Measurements from ENCODE around the gene SLC9A5.

Gene SLC9A5

GRCh38 chr16:67311607-67312488, 63.1 kb downstream of the SLC9A5 start:
- DNase-seq (ENCODE audit: low read depth) = peak; percentile 98

DNA sequence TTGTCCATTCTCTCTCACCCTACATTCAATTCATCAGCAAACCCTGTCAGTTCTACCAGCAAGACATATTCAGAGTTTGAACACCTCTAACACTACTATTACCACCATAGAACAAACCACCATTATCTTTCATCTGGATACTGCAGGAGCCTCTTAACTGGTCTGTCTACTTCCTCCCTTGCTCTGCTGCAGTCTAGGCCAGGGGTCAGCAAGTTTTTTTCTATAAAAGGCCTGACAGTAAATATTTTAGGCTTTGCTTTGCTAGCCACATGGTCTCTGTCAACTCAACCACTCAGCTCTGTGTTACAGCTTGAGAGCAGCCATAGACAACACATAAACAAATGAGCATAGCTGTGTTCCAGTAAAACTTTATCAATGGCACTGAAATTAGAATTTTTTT, 63.9 kb downstream of the SLC9A5 start:
- DNase-seq (ENCODE audit: low read depth) = no peak

- DNase-seq (ENCODE audit: low read depth) = no peak
Observed at GRCh38 chr16:67317853-67318252, 69.1 kb downstream of the SLC9A5 start.
